MG63 (cell line): ENCODE measurements around the gene LHX5. TPM values are rescaled to one million over a fixed set of nuclear protein-coding genes. Genes with fewer than 3 reads are reported as not detected.
A peak's percentile ranks its signal among the peaks of the same experiment; 100 is the strongest.

Source experiments
- DNase-seq: peaks from one replicate; pipeline ENCODE4 v3.0.0-alpha.2; 2020
- H3K27me3 ChIP-seq: fragments of 250-450 bp; sonication (Bioruptor Pico); 2 replicates; pipeline ENCODE4 v1.5.1; 2020; ENCODE audit warnings: mild to moderate bottlenecking, moderate library complexity
- H3K36me3 ChIP-seq: fragments of 250-450 bp; sonication (Bioruptor Pico); 2 replicates; pipeline ENCODE4 v1.5.1; 2020; ENCODE audit warnings: mild to moderate bottlenecking, moderate library complexity
- H3K4me3 ChIP-seq: fragments of 250-450 bp; sonication (Bioruptor Pico); 2 replicates; pipeline ENCODE4 v1.5.1; 2020; ENCODE audit warnings: mild to moderate bottlenecking, moderate library complexity
- H3K9me3 ChIP-seq: fragments of 250-450 bp; sonication (Bioruptor Pico); 2 replicates; pipeline ENCODE4 v1.5.1; 2020; ENCODE audit warnings: mild to moderate bottlenecking, moderate library complexity
- total RNA-seq: library from RNA; depleted of rRNA; stranded (reverse); fragments of >200 nt; shearing (Covaris generic); gene quantifications from 2 replicates; pipeline ENCODE4 v1.2.3, GENCODE V29; 2014; ENCODE audit warnings: low replicate concordance

LHX5 gene
- total RNA-seq, 1 experiment from 2014 or later, result not detected

DNA sequence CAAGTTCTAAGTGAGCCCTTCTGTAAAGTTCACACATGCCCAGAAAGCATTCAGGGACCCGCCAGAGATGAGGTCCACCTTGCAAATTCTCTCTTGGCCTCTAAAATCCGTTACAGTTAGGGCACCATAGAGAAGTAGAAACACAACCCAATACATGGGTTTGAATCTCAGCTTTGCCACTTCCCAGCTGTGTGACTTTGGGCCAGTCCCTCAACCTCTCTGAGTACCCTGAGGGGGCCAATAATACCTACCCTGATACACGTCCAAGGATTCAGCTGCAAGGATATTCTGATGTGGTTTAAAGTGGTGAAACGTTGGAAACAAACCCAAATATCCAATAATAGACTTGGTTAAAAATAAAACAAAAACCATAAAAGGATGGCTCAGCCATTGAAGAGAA, 11.7 kb downstream of the LHX5 start:
- H3K36me3 ChIP-seq, result no peaks in the 10 kb centered on the region
- no peak for DNase-seq
- H3K9me3 ChIP-seq, result no peaks in the 10 kb centered on the region
- peaks cover 41% of the 10 kb centered on the region for H3K27me3 ChIP-seq
- H3K4me3 ChIP-seq, result no peak overlapping the region

DNA sequence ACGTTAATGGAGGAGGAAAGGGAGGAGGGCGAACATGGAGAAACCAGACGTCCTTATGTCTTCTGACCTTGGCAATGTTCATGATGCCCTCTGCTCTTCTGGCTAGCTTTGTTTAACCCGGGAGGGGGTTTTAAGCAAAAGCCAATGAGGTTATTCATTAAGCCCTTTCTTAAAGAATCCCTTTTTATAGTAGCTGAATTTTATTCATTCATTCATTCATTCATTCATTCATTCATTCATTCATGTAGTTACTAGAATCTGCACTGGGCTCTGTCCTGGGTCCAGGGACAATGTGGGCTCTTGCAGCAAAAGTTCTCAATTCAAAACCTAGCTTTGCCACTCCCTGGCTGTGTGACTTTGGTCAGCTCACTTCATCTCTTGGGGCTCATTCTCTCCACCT, 14.0 kb downstream of the LHX5 start:
- DNase-seq, result no peak
- no peaks in the 10 kb centered on the region for H3K9me3 ChIP-seq
- no peaks in the 10 kb centered on the region for H3K36me3 ChIP-seq
- no peak overlapping the region for H3K4me3 ChIP-seq
- H3K27me3 ChIP-seq, result peaks cover 18% of the 10 kb centered on the region

DNA sequence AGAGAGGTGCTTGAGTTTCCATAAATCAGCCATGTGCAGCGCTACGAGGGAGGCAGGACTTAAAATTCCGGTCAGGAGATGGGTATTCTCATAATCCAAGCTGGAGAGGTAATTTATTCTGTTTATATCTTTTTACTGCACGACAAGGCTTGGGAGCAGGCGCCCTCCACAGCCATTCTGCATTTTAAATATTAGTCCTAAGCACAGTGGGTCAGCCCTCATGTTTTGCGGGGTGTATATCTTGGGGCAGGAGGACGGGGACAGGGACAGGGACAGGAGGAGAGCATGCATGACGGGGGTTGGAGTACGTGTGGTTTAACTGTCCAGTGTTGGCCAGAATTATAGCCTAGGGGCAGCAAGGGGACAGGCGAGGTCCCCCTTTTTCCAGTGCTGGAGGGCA, 14.5 kb downstream of the LHX5 start:
- no peak for DNase-seq

DNA sequence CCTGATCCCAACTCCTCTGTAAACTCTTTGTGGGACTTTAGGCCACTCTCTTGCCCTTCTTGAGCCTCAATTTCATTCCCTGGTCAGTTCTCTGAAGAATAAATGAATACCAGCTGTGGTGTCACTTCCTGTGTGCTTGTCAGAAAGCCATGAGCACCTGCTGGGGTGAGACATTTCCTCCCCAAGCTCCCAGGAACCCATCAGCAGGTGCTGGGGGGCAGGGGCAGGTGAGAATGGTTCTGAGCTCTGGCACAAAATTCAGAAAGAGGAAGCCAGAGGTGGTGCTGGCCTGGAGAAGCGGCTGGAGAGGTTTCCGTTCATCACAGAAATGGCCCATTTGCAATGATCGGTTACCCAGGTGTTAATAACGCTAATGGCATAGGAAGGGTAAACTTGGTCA, 14.9 kb downstream of the LHX5 start:
- no peak overlapping the region for H3K4me3 ChIP-seq
- no peak for DNase-seq
- H3K27me3 ChIP-seq, result peaks cover 16% of the 10 kb centered on the region
- no peaks in the 10 kb centered on the region for H3K9me3 ChIP-seq
- H3K36me3 ChIP-seq, result no peaks in the 10 kb centered on the region

More for the DNA sequence above, 14.5 kb downstream of the LHX5 start:
- no peaks in the 10 kb centered on the region for H3K9me3 ChIP-seq
- H3K36me3 ChIP-seq, result no peaks in the 10 kb centered on the region
- H3K27me3 ChIP-seq, result peaks cover 16% of the 10 kb centered on the region
- H3K4me3 ChIP-seq, result no peak overlapping the region

DNA sequence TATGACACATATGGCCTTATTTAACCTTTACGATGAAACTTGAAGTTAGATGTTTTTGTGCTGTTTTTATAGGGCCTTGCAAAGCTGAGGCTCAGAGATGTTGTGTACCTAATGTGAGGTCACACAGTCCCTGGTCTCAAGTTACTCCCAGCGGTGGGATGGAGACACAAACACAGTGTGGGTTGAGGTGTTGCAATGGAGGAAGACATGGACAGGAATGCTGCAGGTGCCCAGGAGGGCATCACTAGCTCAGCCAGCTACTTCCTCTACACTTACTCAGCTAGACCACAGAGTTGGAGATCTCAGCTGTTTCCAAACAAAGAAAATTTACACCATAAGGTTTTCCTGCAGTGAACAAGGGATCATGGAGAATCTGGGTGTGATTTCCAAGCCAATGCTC, 15.5 kb downstream of the LHX5 start:
- DNase-seq, result no peak
- H3K9me3 ChIP-seq, result no peaks in the 10 kb centered on the region
- no peak overlapping the region for H3K4me3 ChIP-seq
- H3K27me3 ChIP-seq, result peaks cover 13% of the 10 kb centered on the region
- no peaks in the 10 kb centered on the region for H3K36me3 ChIP-seq

DNA sequence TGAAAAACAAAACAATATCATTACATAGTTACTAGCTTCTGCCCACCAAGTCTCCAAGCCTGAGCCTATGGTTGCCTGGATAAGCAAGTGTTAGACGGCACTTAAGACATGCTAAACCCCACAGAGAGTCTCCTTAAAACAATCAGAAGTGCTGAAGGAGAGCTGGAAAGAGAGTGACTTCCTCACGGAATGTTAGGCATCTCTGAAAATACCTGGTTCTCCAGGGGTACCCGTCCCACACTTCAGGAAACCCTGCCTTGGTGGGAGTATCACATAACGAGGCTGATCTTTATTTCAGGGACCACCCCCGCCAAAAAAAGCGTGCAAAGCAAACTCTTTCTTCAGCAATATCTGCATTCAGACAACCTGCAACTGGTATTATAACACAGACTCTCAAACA, 18.3 kb downstream of the LHX5 start:
- no peak for DNase-seq
- Histone ChIP-seq H3K27me3 (peaks cover 10% of the 10 kb centered on the region), H3K4me3 (no peak overlapping the region), H3K9me3 (no peaks in the 10 kb centered on the region), H3K36me3 (no peaks in the 10 kb centered on the region)

DNA sequence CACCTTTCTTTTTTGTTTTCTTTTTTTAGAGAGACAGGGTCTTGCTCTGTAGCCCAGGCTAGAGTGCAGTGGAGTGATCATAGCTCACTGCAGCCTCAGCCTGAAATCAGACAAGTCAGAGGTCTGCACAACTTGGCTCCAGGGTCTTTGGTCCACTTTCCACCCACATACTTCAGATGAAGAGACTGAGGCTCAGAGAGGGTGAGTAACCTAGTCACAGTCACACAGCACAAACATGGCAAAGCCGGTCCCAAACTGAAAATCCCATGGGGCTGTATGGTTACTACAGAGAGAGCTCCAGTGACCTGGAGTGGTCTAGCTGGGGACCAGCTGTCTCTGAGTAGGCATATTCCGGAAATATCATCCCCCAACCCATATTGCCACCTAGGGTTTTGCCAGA, 19.2 kb downstream of the LHX5 start:
- no peaks in the 10 kb centered on the region for H3K36me3 ChIP-seq
- no peak overlapping the region for H3K4me3 ChIP-seq
- peaks cover 5% of the 10 kb centered on the region for H3K27me3 ChIP-seq
- no peaks in the 10 kb centered on the region for H3K9me3 ChIP-seq
- no peak for DNase-seq

DNA sequence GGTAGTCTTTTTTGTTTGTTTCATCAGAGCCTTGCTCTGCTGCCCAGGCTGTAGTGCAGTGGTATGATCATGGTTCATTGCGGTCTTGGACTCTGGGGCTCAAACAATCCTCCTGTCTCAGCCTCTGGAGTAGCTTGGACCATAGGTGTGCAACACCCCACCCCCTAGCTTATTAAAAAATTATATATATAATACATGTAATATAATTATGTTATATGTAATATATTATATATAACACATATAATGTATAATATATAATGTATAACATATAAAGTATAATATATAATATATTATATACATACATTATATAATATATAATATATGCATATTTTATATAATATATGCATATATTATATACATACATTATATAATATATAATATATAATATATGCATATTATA, 21.8 kb downstream of the LHX5 start:
- H3K36me3 ChIP-seq, result no peaks in the 10 kb centered on the region

DNA sequence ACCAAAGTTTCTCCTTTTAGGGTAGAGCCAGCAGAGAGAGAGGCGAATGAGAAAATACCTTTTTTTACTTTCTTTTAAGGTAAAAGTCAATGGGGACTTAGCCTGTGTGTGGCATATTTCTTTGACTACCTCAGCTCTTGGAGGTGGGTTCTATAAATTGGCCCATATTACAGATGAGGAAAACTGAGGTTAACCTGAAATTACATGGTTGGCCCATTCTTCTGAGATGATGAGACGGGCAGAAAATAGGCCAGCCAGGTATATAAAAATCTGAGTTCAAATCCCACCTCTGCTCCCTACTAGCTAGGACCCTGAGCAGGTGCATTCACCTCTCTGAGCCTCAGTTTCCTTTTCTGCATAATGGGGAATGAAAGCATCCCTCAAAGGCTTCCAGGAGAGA, 22.4 kb downstream of the LHX5 start:
- Histone ChIP-seq H3K9me3 (no peaks in the 10 kb centered on the region), H3K27me3 (no peaks in the 10 kb centered on the region; the same call in 1 of the 2 replicates), H3K36me3 (no peaks in the 10 kb centered on the region), H3K4me3 (no peak overlapping the region)
- DNase-seq, result no peak

More for the DNA sequence above, 21.8 kb downstream of the LHX5 start:
- H3K4me3 ChIP-seq, result no peak overlapping the region
- no peaks in the 10 kb centered on the region; the same call in 1 of the 2 replicates for H3K27me3 ChIP-seq
- DNase-seq, result no peak
- no peaks in the 10 kb centered on the region for H3K9me3 ChIP-seq

DNA sequence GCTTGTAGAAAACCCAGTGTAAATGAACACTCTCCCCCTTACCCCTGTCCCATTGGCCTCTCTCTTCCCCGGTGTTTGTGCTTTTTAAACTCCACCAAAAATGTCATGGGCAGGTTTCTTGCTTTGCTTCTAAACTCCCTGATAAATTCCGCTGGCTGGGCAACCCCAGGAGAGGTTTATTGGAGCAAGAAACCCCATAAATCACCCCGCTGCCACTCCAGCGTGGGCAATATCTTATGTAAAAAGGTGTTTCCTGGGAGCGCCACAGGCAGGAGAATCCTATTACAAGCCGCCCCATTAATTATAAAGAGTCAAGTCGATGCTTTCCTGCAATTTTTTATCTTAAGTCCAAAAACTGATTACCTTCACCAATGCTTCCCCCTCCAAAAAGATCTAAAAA, 22.8 kb downstream of the LHX5 start:
- Histone ChIP-seq H3K27me3 (no peaks in the 10 kb centered on the region; the same call in 1 of the 2 replicates), H3K9me3 (no peaks in the 10 kb centered on the region), H3K36me3 (no peaks in the 10 kb centered on the region), H3K4me3 (no peak overlapping the region)
- DNase-seq, result no peak

DNA sequence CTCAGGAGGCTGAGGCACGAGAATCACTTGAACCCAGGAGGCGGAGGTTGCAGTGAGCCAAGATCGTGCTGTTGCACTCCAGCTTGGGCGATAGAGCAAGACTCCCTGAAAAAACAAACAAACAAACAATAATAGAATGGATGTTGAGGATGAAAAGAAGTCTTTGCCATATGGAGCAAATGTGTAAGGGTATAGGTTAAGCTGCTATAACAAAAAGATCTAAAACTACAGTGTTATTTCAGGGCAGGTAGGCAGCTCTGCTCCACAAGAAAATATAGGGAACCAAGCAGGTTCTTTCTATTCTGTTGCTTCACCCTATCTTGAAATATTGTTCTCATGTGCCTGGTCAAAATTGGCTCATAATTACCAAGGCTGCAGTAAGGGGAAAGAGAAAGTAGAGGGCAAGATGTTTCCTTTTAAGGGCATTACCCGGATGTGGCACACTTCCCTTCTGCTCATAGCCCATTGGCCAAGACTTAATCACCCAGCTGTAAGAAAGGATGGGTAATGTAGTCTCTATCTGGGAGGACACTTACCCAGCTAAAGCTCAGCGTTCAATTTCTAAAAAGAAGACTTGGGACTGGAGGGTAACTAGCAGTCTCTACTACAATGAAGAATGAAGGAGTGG, 26.0 kb downstream of the LHX5 start:
- H3K9me3 ChIP-seq, result no peaks in the 10 kb centered on the region; the same call in 1 of the 2 replicates
- DNase-seq, result no peak
- no peak overlapping the region for H3K4me3 ChIP-seq
- no peaks in the 10 kb centered on the region for H3K36me3 ChIP-seq
- peaks cover 2% of the 10 kb centered on the region; the same call in 1 of the 2 replicates for H3K27me3 ChIP-seq

DNA sequence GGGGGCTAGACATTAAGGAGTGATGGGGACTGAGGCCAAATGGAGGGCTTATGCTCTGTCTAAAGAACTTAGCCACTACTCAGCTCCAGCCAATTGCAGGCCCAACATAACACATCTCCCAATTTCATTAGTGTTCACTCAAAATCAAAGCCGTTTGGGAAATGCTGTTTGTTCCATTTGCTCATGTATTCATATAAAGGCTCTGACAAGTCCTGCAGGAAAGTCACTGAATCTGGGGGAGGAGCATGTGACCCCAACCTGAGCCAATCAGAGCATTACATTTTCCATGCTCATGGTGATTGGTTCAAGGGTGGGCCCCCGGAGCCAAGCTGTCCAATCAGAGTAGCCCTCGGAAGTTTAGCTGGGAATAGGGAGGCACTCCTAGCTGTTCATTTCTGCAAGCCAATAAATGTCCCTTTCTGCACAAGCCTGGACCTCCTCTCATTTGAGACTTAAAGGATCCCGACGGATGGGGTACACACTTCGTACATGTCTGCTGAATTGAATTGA, 28.6 kb downstream of the LHX5 start:
- no peak for DNase-seq
- Histone ChIP-seq H3K27me3 (peaks cover 2% of the 10 kb centered on the region; the same call in 1 of the 2 replicates), H3K36me3 (no peaks in the 10 kb centered on the region), H3K9me3 (no peaks in the 10 kb centered on the region; the same call in 1 of the 2 replicates), H3K4me3 (no peak overlapping the region)

DNA sequence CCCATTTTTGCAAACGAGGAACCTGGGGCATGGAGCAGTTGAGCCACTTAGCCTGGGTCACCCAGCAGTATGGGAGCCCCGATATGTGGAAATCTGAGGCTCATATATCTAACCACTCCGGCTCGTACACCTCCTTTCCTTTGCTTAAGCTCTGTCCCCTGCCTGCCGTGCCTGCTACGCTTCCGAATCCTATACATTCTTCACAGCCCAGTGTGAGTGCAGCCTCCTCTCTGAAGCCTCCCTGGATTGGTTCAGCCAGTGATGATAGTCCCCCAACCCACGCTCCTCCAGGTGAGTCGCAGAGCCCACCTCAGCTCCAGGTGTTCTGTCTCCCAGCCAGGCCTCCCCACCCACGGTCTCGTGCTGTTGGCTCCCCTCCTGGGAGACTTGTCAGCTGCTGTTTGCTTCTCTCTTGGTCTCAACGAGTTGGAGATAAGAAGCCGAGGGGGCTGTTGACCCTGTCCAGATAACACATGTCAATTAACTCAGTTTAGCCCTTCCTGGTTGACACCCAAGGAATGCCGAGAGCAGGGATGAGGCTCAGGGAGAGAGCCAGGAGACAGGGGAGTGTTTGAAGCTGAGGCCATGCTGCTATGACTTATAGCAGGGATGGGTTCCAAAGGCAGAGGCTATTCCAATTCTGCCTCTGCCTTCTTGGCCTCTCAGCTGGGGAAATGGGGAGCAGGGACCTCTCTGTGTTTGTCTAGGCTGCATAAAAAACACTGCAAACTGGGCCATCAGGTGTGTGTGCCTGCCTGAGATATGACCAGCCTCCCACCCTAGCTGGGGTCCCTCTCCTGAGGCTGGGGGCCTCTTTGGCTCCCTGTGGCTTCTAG, 30.5 kb downstream of the LHX5 start:
- DNase-seq, result no peak
- H3K9me3 ChIP-seq, result no peaks in the 10 kb centered on the region; the same call in 1 of the 2 replicates
- H3K27me3 ChIP-seq, result peaks cover 2% of the 10 kb centered on the region; the same call in 1 of the 2 replicates
- H3K4me3 ChIP-seq, result no peak overlapping the region
- no peaks in the 10 kb centered on the region for H3K36me3 ChIP-seq

DNA sequence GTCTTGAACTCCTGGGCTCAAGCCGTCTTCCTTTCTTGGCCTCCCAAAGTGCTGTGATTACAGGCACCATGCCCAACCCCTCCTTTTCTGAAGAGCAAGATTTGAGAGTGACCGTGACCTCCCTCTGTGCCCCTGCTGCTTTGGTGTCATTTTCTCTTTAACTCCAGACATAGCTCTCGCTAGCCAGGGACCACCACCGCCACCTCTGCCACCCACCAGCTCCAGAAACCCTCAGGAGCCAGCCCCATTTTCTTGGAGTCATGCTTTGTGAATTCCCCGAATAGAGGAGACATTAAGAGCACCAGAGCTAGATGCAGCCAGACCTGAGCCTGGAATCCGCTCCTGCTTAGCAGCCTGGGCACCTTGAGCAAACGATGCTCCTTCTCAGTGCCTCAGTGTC, 31.3 kb downstream of the LHX5 start:
- H3K9me3 ChIP-seq, result no peaks in the 10 kb centered on the region; the same call in 1 of the 2 replicates
- peaks cover 2% of the 10 kb centered on the region; the same call in 1 of the 2 replicates for H3K27me3 ChIP-seq
- no peak for DNase-seq
- no peak overlapping the region for H3K4me3 ChIP-seq
- H3K36me3 ChIP-seq, result no peaks in the 10 kb centered on the region

DNA sequence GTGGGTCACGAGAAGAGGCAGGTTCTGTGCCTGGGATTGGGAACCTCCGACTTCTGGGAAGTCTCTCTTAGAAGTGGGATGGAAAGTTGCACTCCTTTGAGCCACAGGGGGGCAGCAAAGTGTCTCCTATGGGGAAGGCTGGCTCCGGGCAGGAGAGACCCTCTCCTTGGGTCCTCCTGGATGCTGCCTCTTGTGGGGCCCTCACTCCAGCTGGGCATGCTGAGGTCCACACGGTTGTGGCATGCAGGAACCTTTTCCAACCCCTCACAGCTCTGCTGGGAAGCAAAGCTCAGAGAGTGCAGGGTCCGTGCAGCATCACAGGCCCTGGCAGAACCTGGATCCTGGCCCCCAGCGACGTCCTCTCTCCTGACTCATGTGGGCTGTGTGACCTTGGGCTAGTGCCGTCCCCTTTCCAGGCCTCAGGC, 32.1 kb downstream of the LHX5 start:
- Histone ChIP-seq H3K27me3 (peaks cover 2% of the 10 kb centered on the region; the same call in 1 of the 2 replicates), H3K9me3 (no peaks in the 10 kb centered on the region; the same call in 1 of the 2 replicates), H3K36me3 (no peaks in the 10 kb centered on the region), H3K4me3 (no peak overlapping the region)
- DNase-seq, result peak; percentile 21

DNA sequence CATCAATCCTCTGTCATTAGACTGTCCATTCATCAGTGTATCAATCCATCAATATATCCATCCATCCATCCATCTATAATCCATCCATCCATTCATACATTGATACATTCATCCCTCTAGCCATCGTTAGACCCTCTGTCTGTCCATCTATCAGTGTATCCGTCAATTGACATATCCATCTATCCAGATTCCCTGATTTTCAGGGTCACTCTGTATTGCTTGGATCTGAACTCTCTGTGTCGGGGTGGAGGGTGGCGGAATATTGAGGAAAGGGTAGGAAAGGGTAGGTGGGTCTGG, 32.4 kb downstream of the LHX5 start:
- Histone ChIP-seq H3K36me3 (no peaks in the 10 kb centered on the region), H3K4me3 (no peak overlapping the region), H3K9me3 (no peaks in the 10 kb centered on the region; the same call in 1 of the 2 replicates), H3K27me3 (peaks cover 2% of the 10 kb centered on the region; the same call in 1 of the 2 replicates)
- no peak for DNase-seq

DNA sequence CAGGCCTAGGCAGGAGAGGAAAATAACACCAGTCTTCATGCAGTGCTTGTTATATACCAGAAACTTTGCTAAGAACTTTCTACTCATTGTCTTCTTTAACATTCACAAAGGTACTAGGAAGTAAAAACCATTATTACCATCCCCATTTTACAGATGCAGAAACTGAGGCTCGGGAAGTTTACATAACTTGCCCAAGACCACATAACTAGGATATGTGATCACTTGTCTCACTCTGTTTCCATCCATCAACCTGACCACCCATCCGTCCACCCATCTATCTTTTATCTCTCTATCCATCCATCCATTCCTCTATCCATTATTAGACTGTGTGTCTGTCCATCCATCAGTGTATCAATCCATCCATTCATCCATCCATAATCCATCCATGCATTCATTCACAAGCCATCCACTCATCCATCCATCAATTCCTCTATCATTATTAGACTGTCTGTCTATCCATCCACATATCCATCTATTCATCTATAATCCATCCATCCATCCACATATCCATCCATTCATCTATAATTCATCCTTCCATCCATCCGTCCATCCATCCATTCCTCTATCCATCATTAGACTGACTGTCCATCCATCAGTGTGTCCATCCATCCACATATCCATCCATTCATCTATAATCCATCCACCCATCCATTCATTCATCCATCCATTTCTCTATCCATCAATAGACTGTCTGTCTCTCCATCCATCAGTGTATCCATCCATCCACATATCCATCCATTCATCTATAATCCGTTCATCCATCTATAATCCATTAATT, 33.0 kb downstream of the LHX5 start:
- H3K9me3 ChIP-seq, result no peaks in the 10 kb centered on the region; the same call in 1 of the 2 replicates
- peaks cover 2% of the 10 kb centered on the region; the same call in 1 of the 2 replicates for H3K27me3 ChIP-seq
- no peak overlapping the region for H3K4me3 ChIP-seq
- DNase-seq, result no peak
- H3K36me3 ChIP-seq, result no peaks in the 10 kb centered on the region
